ENCODE measurements around the gene ERF. TPM values are rescaled to one million over a fixed set of nuclear protein-coding genes. Genes with fewer than 3 reads are reported as not detected.

Gene ERF
- total and polyA plus RNA-seq, 4 experiments from 2014 or later: 2.7 to 39.9 (median 21.1) TPM

DNA sequence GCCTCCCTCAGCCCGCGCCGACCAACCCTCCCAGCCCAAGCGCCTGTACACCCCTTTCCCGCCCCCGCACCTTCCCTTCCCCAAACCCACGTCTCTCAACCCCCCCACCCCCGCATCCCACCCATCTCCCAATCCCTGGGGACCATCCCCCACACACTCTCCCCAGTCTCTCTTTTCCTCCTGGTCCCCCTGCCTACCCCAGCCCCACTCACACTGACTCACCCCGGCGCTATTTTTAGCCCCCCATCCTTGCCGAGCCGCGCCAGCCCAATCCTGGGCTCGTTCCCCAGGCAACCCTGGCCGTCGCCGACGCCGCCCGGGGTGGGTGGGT is 25.9 kb upstream of the ERF start:
- DNase-seq: peak in 1 of 5 donors; percentile 8
- H3K36me3 Mint-ChIP-seq: peaks cover 0 to 12% of the 10 kb centered on the region in 2 donors
- H3K9me3 Mint-ChIP-seq: no peaks in the 10 kb centered on the region
- POLR2A ChIA-PET (ENCODE audit: partially characterized antibody): interaction anchor here (1.2 to 9.3 kb wide), 8 partner anchors 11 to 81 kb away, joined by 4 to 139 read pairs (median 12); partner anchors contain the start of genes CIC, DEDD2, GSK3A and PAFAH1B3
- Histone ChIP-seq H3K36me3 (ENCODE audit: insufficient read depth, low read length) (no peaks in the 10 kb centered on the region), H3K4me3 (ENCODE audit: low read length in 2 of 2) (peak overlapping the region in 1 of 2 donors; percentile 73), H3K27ac (ENCODE audit: low read depth, low read length) (peak overlapping the region; percentile 77), H3K4me1 (ENCODE audit: insufficient read depth, low read length) (peaks cover 65% of the 10 kb centered on the region), H3K27me3 (ENCODE audit: insufficient read depth, low read length) (no peaks in the 10 kb centered on the region), H3K9me3 (ENCODE audit: control insufficient read depth in 1 of 2, low read length in 2 of 2) (no peaks in the 10 kb centered on the region)
- intact Hi-C loops (cut with micrococcal nuclease): loop anchor here (1.0 to 5.0 kb wide), 4 partner anchors 25 to 172 kb away; partner anchors contain the start of gene ERF
- H3K27me3 Mint-ChIP-seq: no peaks in the 10 kb centered on the region
- H3K4me1 Mint-ChIP-seq: peaks cover 40 to 50% (median 45%) of the 10 kb centered on the region in 4 donors
- H3K4me3 Mint-ChIP-seq: peak overlapping the region in 7 of 8 donors; percentile 9 to 82 (median 66)
- peak overlapping the region in 2 of 7 donors; percentile 31 to 51 for H3K27ac Mint-ChIP-seq
- CTCF ChIA-PET (ENCODE audit: partially characterized antibody): interaction anchor here (1.7 to 4.4 kb wide), 4 partner anchors 30 to 171 kb away, joined by 12 to 77 read pairs (median 18); partner anchors contain the start of genes GSK3A and POU2F2

DNA sequence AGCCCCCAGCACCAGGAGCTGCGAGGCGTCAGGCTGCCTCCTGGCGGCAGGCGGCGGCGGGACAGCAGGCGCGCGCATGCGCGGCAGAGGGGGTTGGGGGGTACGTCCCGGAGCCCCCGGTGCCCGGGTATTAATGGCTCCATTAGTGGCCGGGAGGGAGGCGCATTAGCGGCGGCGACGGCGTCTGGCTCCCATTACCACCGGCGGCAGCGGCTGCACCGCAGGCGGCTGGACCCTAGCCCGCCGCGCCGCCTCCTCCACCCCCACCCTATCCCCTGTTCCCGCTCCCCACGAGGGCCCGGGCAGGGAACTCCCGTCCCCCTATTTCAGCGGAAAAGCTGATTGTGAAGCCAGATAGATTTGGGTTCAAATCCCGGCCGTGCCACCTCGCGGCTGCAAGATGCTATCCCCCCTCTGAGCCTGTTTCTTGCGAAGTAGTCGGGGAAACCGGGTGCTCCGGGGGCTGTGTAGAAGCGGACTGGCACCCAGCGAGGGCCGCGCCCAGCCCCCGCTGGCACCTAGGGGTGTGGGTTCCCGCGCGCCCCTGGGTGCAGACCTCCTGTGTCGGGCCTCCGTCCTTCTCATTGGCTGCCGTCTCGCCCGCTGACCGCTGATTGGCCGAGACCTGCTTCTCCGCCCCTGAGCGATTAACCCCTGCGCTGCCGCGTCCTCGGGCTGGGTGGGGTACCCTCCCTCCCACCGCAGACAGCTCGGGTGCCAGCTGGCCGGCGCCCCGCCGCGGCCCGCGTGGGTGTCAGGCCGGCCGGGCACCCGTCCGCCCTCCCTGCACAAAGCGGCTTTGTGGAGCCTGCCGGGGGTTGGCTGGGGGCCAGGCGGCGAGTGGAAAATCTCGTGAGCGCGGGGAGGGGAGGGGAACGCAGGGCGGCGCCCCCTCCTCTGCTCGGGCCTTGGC is 25.2 kb upstream of the ERF start:
- H3K9me3 ChIP-seq (ENCODE audit: control insufficient read depth in 1 of 2, low read length in 2 of 2): no peaks in the 10 kb centered on the region
- H3K36me3 Mint-ChIP-seq: peaks cover under 1 to 12% of the 10 kb centered on the region in 2 donors
- H3K27ac Mint-ChIP-seq: peak overlapping the region in 6 of 7 donors; percentile 94 to 97 (median 96)
- H3K36me3 ChIP-seq (ENCODE audit: insufficient read depth, low read length): no peaks in the 10 kb centered on the region
- peak overlapping the region; percentile 88 to 94 (median 90) for H3K4me3 Mint-ChIP-seq
- POLR2A ChIA-PET (ENCODE audit: partially characterized antibody): interaction anchor here (1.0 to 9.3 kb wide), 11 partner anchors 9 to 148 kb away, joined by 3 to 139 read pairs (median 10); partner anchors contain the start of genes CIC, GSK3A, PAFAH1B3 and POU2F2
- DNase-seq: peak; percentile 82 to 87 (median 84)
- peaks cover 60% of the 10 kb centered on the region for H3K4me1 ChIP-seq (ENCODE audit: insufficient read depth, low read length)
- H3K27me3 ChIP-seq (ENCODE audit: insufficient read depth, low read length): no peaks in the 10 kb centered on the region
- H3K4me1 Mint-ChIP-seq: peaks cover 39 to 48% (median 43%) of the 10 kb centered on the region in 4 donors
- no peaks in the 10 kb centered on the region for H3K9me3 Mint-ChIP-seq
- intact Hi-C loops (cut with micrococcal nuclease): loop anchor here (1.0 to 5.0 kb wide), 5 partner anchors 25 to 172 kb away; partner anchors contain the start of gene ERF
- H3K27me3 Mint-ChIP-seq: no peaks in the 10 kb centered on the region
- H3K27ac ChIP-seq (ENCODE audit: low read depth, low read length): peak overlapping the region; percentile 77
- CTCF ChIA-PET (ENCODE audit: partially characterized antibody): interaction anchor here (0.8 to 4.4 kb wide), 23 partner anchors 8 to 178 kb away, joined by 3 to 77 read pairs (median 6); partner anchors contain the start of genes CIC, ERF, GSK3A and POU2F2
- peak overlapping the region; percentile 73 to 76 for H3K4me3 ChIP-seq (ENCODE audit: low read length in 2 of 2)

DNA sequence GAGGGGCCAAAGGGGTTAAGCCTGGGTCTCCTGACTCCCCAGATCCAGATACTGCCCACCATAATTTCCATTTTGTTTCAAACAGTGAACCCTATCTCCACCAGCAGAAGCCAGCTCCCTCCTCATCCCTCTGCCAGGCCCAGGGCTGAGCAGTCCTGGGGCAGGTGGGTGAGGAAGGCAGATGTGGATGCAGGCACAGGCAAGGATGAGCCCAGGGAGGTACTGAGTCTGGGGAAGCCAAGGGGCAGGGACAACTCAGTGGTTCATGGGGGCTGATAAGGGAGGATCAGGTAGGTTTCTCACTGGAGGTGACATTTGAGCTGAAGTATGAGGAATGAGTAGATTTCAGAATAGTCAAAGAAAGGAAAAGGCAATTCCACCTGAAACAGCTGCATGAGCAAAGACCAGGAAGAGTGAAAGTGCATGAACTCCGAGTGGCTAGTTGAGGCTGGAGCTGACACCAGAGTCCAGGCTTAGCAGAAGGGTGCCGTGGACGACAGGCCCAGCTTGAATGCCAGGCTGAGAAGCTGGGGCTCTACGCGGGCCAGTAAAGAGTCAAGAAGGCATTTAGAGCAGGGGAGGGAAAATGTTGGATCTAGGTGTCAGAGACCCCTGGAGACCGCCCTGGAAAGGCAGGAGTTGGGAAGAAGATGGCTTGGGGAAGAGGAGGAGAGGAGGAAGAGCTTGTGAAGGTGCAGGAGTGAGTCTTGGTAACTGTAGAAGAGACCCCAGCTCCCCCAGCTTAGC is 24.4 kb upstream of the ERF start:
- POLR2A ChIA-PET (ENCODE audit: partially characterized antibody): interaction anchor here (1.0 to 9.3 kb wide), 11 partner anchors 9 to 147 kb away, joined by 3 to 139 read pairs (median 10); partner anchors contain the start of genes CIC, GSK3A, PAFAH1B3 and POU2F2
- H3K4me3 ChIP-seq (ENCODE audit: low read length in 2 of 2): peak overlapping the region; percentile 73 to 76
- H3K9me3 ChIP-seq (ENCODE audit: control insufficient read depth in 1 of 2, low read length in 2 of 2): no peaks in the 10 kb centered on the region
- Mint-ChIP-seq H3K9me3 (no peaks in the 10 kb centered on the region), H3K27me3 (no peaks in the 10 kb centered on the region), H3K4me1 (peaks cover 40 to 48% (median 44%) of the 10 kb centered on the region in 4 donors), H3K27ac (peak overlapping the region in 6 of 7 donors; percentile 94 to 97 (median 96)), H3K36me3 (peaks cover 6 to 14% of the 10 kb centered on the region in 2 donors), H3K4me3 (peak overlapping the region; percentile 88 to 94 (median 90))
- intact Hi-C loops (cut with micrococcal nuclease): loop anchor here (1.0 kb wide), 1 partner anchor 35 kb away; no protein-coding TSS in a partner anchor
- no peaks in the 10 kb centered on the region for H3K27me3 ChIP-seq (ENCODE audit: insufficient read depth, low read length)
- CTCF ChIA-PET (ENCODE audit: partially characterized antibody): interaction anchor here (0.8 to 4.4 kb wide), 23 partner anchors 9 to 177 kb away, joined by 3 to 77 read pairs (median 6); partner anchors contain the start of genes CIC, ERF, GSK3A and POU2F2
- peak in 1 of 5 donors; percentile 24 for DNase-seq
- H3K27ac ChIP-seq (ENCODE audit: low read depth, low read length): peak overlapping the region; percentile 77
- H3K36me3 ChIP-seq (ENCODE audit: insufficient read depth, low read length): no peaks in the 10 kb centered on the region
- peaks cover 59% of the 10 kb centered on the region for H3K4me1 ChIP-seq (ENCODE audit: insufficient read depth, low read length)

DNA sequence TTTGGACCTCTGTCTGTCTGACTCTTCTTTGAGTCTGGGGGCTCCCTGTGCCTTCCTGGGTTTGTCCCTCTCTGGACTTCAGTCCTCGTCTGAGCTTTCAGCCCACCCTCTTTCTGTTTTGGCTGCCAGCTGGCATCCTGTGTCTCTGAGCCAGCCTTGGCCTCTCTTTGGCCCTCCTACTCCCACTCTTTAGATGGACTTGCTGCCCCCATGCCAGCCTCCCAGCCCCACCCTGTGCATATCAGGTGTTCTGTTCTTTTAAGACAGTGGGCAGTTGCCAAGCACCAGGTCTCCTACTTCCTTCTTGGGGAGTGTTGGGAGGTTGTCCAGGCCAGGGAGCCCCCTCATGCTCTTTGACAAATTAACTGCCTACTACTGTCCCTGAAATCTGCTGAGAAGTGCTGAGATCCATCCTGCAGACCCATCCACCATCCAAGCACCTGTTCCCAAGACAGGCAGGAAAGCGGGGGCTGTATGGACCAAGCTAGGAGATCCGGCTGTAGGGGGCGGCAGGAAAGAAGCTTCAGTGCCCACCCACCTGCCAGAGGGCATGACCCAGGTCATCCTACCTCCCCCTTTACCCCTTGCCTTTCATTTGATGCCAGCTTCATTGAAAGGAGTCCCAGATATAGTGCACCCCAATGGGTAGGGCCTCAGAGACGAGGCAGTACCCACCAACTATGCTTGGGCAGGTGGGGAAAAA is 23.7 kb upstream of the ERF start:
- Histone ChIP-seq H3K4me3 (ENCODE audit: low read length in 2 of 2) (no peak overlapping the region), H3K36me3 (ENCODE audit: insufficient read depth, low read length) (peaks cover 5% of the 10 kb centered on the region), H3K4me1 (ENCODE audit: insufficient read depth, low read length) (peaks cover 59% of the 10 kb centered on the region), H3K27me3 (ENCODE audit: insufficient read depth, low read length) (no peaks in the 10 kb centered on the region), H3K27ac (ENCODE audit: low read depth, low read length) (peak overlapping the region; percentile 31), H3K9me3 (ENCODE audit: control insufficient read depth in 1 of 2, low read length in 2 of 2) (no peaks in the 10 kb centered on the region)
- Mint-ChIP-seq H3K27ac (peak overlapping the region in 6 of 7 donors; percentile 78 to 97 (median 95)), H3K27me3 (no peaks in the 10 kb centered on the region), H3K4me1 (peaks cover 40 to 48% (median 44%) of the 10 kb centered on the region in 4 donors), H3K36me3 (peaks cover 6 to 14% of the 10 kb centered on the region in 2 donors), H3K9me3 (no peaks in the 10 kb centered on the region), H3K4me3 (peak overlapping the region in 7 of 8 donors; percentile 88 to 94 (median 91))
- ChIA-PET CTCF (ENCODE audit: partially characterized antibody) (interaction anchor here (0.8 to 4.4 kb wide), 18 partner anchors 9 to 176 kb away, joined by 3 to 77 read pairs (median 6); partner anchors contain the start of genes CIC, ERF, GSK3A and POU2F2), POLR2A (ENCODE audit: partially characterized antibody) (interaction anchor here (1.6 to 9.3 kb wide), 5 partner anchors 9 to 146 kb away, joined by 3 to 139 read pairs (median 14); partner anchors contain the start of genes CIC, GSK3A and POU2F2)
- intact Hi-C loops (cut with micrococcal nuclease): loop anchor here (1.0 kb wide), 1 partner anchor 34 kb away; no protein-coding TSS in a partner anchor
- no peak for DNase-seq

DNA sequence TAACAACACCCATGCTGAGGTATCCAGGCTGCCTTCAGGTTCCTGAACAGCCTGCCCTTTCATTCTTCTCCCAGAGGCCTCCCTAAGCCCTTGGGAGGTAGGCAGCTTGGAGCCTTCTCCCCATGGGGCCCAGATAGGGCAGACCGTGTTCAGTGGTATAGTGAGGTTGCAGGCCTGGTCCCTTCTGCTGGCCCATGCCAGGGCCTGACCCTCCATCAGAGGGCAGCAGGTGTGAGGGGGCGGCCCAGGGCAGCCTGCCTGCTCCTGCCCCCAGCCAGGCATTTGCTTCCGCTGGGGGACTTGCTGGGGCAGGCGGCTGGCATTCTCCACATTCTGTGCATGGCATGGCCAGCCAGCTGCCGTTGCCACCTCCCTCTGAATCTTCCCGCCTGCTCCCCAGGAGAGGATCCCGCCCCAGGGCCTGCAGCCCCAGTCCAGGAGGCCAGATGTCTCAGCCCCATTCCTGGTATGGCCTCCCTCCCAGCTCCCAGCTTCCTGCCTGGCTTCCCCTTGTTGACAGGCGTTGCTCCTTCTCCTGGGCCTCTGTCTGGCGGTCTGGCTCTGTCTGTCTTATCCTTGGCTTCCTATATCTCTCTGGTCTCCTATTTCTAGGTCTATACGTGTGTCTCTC is 23.0 kb upstream of the ERF start:
- Histone ChIP-seq H3K4me3 (ENCODE audit: low read length in 2 of 2) (no peak overlapping the region), H3K27me3 (ENCODE audit: insufficient read depth, low read length) (no peaks in the 10 kb centered on the region), H3K27ac (ENCODE audit: low read depth, low read length) (peak overlapping the region; percentile 31), H3K4me1 (ENCODE audit: insufficient read depth, low read length) (peaks cover 55% of the 10 kb centered on the region), H3K9me3 (ENCODE audit: control insufficient read depth in 1 of 2, low read length in 2 of 2) (no peaks in the 10 kb centered on the region), H3K36me3 (ENCODE audit: insufficient read depth, low read length) (peaks cover 12% of the 10 kb centered on the region)
- Mint-ChIP-seq H3K4me1 (peaks cover 41 to 48% (median 44%) of the 10 kb centered on the region in 4 donors), H3K36me3 (peaks cover 6 to 14% of the 10 kb centered on the region in 2 donors), H3K27me3 (no peaks in the 10 kb centered on the region), H3K27ac (peak overlapping the region in 5 of 7 donors; percentile 13 to 82 (median 50)), H3K4me3 (peak overlapping the region in 1 of 8 donors; percentile 93), H3K9me3 (no peaks in the 10 kb centered on the region)
- intact Hi-C loops (cut with micrococcal nuclease): no loop called here
- ChIA-PET POLR2A (ENCODE audit: partially characterized antibody) (interaction anchor here (1.4 to 9.3 kb wide), 3 partner anchors 8 to 33 kb away, joined by 4 to 139 read pairs (median 131); partner anchors contain the start of genes CIC and GSK3A), CTCF (ENCODE audit: partially characterized antibody) (interaction anchor here (2.2 to 4.4 kb wide), 5 partner anchors 18 to 169 kb away, joined by 5 to 77 read pairs (median 17); partner anchors contain the start of genes GSK3A and POU2F2)
- DNase-seq: no peak
